ENCODE measurements around the gene SRRM1. TPM values are rescaled to one million over a fixed set of nuclear protein-coding genes. Genes with fewer than 3 reads are reported as not detected.
A peak's percentile ranks its signal among the peaks of the same experiment; 100 is the strongest.
"Not testable (repeated sequence)": the region's sequence is repeated elsewhere in the genome, so short reads cannot be mapped to it uniquely, and the experiment has no call there.

SRRM1 gene
- total RNA-seq, 1 experiment from 2014 or later: 228 TPM

DNA sequence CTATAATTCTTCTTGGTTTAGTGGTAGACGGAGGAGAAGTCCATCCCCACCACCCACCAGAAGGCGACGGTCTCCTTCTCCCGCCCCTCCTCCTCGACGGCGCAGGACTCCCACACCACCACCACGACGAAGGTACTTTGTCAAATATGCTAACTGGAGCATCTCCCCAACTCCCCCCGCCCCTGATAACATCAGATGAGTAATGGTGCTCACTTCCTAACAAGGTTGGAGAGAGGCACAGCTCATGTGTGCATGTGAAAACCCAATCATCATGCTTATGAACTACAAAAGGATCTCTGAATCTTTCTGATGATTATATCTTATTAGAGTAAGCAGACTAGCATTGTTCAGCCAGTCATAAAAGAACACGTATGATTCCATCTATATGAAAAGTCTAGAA, 23.7 kb downstream of the SRRM1 start (continued):
- TF ChIP-seq, protein P1, sequence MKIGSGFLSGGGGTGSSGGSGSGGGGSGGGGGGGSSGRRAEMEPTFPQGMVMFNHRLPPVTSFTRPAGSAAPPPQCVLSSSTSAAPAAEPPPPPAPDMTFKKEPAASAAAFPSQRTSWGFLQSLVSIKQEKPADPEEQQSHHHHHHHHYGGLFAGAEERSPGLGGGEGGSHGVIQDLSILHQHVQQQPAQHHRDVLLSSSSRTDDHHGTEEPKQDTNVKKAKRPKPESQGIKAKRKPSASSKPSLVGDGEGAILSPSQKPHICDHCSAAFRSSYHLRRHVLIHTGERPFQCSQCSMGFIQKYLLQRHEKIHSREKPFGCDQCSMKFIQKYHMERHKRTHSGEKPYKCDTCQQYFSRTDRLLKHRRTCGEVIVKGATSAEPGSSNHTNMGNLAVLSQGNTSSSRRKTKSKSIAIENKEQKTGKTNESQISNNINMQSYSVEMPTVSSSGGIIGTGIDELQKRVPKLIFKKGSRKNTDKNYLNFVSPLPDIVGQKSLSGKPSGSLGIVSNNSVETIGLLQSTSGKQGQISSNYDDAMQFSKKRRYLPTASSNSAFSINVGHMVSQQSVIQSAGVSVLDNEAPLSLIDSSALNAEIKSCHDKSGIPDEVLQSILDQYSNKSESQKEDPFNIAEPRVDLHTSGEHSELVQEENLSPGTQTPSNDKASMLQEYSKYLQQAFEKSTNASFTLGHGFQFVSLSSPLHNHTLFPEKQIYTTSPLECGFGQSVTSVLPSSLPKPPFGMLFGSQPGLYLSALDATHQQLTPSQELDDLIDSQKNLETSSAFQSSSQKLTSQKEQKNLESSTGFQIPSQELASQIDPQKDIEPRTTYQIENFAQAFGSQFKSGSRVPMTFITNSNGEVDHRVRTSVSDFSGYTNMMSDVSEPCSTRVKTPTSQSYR (CRISPR knock-in tag; IDR thresholded peaks at IDR 0.05): no peak

DNA sequence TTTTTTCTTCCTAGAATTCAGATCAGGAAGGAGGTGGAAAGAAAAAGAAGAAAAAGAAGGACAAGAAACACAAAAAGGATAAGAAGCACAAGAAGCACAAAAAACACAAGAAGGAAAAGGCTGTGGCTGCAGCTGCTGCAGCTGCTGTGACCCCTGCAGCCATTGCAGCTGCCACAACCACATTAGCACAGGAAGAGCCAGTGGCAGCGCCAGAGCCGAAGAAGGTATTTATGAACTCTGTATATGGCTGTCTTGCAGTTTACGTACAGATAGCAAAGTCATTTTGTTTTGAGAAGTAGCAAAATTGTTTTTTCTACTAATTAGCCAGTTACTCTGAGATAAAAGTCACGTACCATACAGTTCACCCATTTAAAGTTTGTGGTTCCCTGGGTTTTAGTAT, 28.3 kb downstream of the SRRM1 start:
- H3K9me3 Mint-ChIP-seq; H3K27me3 Mint-ChIP-seq (ENCODE audit: low read depth); H3K27ac Mint-ChIP-seq; CTCF ChIA-PET; POLR2A ChIA-PET; ATAC-seq; H3K4me3 Mint-ChIP-seq; DNase-seq (ENCODE audit: low spot score); H3K4me1 Mint-ChIP-seq: not testable (repeated sequence)
- H3K36me3 Mint-ChIP-seq: peaks cover 85% of the 10 kb centered on the region

DNA sequence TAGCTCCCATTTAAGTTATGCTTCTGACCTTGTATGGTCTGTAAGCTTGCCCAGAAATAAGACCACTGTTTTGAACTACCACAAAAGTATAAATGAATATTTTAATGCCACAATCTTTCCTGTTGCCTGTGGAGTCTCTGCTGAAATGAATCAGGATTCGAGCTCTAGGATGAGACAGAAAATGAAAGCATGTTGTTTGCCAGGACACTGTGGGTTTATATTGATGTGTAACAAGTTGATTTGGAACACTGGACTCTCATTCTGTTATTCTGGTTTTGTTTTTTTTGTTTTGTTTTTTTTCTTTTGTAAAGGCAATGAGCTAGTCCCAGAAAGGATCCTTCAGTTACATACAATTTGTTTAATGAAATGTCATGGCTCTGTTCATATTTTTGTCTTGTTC, 29.6 kb downstream of the SRRM1 start:
- ATAC-seq; H3K4me1 Mint-ChIP-seq; H3K27me3 Mint-ChIP-seq (ENCODE audit: low read depth); H3K9me3 Mint-ChIP-seq; DNase-seq (ENCODE audit: low spot score); POLR2A ChIA-PET; H3K4me3 Mint-ChIP-seq: not testable (repeated sequence)
- CTCF ChIA-PET: interaction anchor here (1.0 to 1.2 kb wide), 2 partner anchors 16 to 162 kb away, joined by 3 to 4 read pairs; no protein-coding TSS in a partner anchor
- Mint-ChIP-seq H3K36me3 (peaks cover 83% of the 10 kb centered on the region), H3K27ac (peak overlapping the region; percentile 55; the same call in 1 of the 2 replicates)

DNA sequence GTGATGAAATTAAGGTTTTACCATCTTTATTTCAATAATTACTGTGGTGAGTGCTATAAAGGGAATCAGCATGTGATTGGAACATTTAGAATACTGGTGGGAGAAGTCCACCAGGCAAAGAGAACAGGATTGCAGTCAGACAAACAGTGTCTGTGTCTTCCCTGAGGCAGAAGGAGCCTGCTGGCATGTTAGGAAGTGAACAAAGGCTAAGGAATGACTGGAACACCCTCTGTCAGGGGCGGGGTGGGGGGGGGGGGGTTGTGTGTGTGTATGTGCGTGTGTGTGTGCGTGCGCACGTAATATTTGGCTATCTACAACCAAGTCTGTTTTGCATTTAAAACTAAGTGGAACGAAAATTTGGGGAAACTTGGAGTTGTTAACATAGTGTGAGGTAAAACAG, 30.2 kb downstream of the SRRM1 start:
- H3K27me3 Mint-ChIP-seq (ENCODE audit: low read depth): no peaks in the 10 kb centered on the region
- ATAC-seq: no peak
- CTCF ChIA-PET: interaction anchor here (1.0 to 1.9 kb wide), 4 partner anchors 15 to 162 kb away, joined by 3 to 6 read pairs (median 4); no protein-coding TSS in a partner anchor
- H3K4me3 Mint-ChIP-seq: no peak overlapping the region
- peaks cover 3% of the 10 kb centered on the region; the same call in 1 of the 2 replicates for H3K9me3 Mint-ChIP-seq
- peaks cover 79% of the 10 kb centered on the region for H3K36me3 Mint-ChIP-seq
- POLR2A ChIA-PET: interaction anchor here (0.6 kb wide), 1 partner anchor 9 kb away, joined by 7 read pairs; no protein-coding TSS in a partner anchor
- peak overlapping the region; percentile 70; the same call in 1 of the 2 replicates for H3K27ac Mint-ChIP-seq
- DNase-seq (ENCODE audit: low spot score): no peak
- no peaks in the 10 kb centered on the region for H3K4me1 Mint-ChIP-seq
- TF ChIP-seq, protein P2, sequence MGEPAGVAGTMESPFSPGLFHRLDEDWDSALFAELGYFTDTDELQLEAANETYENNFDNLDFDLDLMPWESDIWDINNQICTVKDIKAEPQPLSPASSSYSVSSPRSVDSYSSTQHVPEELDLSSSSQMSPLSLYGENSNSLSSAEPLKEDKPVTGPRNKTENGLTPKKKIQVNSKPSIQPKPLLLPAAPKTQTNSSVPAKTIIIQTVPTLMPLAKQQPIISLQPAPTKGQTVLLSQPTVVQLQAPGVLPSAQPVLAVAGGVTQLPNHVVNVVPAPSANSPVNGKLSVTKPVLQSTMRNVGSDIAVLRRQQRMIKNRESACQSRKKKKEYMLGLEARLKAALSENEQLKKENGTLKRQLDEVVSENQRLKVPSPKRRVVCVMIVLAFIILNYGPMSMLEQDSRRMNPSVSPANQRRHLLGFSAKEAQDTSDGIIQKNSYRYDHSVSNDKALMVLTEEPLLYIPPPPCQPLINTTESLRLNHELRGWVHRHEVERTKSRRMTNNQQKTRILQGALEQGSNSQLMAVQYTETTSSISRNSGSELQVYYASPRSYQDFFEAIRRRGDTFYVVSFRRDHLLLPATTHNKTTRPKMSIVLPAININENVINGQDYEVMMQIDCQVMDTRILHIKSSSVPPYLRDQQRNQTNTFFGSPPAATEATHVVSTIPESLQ (CRISPR knock-in tag; IDR thresholded peaks at IDR 0.05): no peak
- TF ChIP-seq, protein P3, sequence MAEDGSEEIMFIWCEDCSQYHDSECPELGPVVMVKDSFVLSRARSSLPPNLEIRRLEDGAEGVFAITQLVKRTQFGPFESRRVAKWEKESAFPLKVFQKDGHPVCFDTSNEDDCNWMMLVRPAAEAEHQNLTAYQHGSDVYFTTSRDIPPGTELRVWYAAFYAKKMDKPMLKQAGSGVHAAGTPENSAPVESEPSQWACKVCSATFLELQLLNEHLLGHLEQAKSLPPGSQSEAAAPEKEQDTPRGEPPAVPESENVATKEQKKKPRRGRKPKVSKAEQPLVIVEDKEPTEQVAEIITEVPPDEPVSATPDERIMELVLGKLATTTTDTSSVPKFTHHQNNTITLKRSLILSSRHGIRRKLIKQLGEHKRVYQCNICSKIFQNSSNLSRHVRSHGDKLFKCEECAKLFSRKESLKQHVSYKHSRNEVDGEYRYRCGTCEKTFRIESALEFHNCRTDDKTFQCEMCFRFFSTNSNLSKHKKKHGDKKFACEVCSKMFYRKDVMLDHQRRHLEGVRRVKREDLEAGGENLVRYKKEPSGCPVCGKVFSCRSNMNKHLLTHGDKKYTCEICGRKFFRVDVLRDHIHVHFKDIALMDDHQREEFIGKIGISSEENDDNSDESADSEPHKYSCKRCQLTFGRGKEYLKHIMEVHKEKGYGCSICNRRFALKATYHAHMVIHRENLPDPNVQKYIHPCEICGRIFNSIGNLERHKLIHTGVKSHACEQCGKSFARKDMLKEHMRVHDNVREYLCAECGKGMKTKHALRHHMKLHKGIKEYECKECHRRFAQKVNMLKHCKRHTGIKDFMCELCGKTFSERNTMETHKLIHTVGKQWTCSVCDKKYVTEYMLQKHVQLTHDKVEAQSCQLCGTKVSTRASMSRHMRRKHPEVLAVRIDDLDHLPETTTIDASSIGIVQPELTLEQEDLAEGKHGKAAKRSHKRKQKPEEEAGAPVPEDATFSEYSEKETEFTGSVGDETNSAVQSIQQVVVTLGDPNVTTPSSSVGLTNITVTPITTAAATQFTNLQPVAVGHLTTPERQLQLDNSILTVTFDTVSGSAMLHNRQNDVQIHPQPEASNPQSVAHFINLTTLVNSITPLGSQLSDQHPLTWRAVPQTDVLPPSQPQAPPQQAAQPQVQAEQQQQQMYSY (CRISPR knock-in tag; IDR thresholded peaks at IDR 0.05): no peak
- TF ChIP-seq NFE2L1 (CRISPR knock-in tag; IDR thresholded peaks at IDR 0.05) (no peak), ZNF263 (CRISPR knock-in tag; IDR thresholded peaks at IDR 0.05; ENCODE audit: low read depth) (no peak), ZNF232 (CRISPR knock-in tag; IDR thresholded peaks at IDR 0.05) (no peak), TP53 (CRISPR knock-in tag; IDR thresholded peaks at IDR 0.05) (no peak), GTF2I (CRISPR knock-in tag; conservative IDR thresholded peaks at IDR 0.05) (no peak), OVOL2 (CRISPR knock-in tag; IDR thresholded peaks at IDR 0.05; ENCODE audit: borderline replicate concordance) (no peak), SMAD4 (CRISPR knock-in tag; IDR thresholded peaks at IDR 0.05) (no peak), IRF2 (CRISPR knock-in tag; IDR thresholded peaks at IDR 0.05; ENCODE audit: borderline replicate concordance, low read depth) (no peak)
- TF ChIP-seq, protein P4, sequence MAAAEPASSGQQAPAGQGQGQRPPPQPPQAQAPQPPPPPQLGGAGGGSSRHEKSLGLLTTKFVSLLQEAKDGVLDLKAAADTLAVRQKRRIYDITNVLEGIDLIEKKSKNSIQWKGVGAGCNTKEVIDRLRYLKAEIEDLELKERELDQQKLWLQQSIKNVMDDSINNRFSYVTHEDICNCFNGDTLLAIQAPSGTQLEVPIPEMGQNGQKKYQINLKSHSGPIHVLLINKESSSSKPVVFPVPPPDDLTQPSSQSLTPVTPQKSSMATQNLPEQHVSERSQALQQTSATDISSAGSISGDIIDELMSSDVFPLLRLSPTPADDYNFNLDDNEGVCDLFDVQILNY (CRISPR knock-in tag; IDR thresholded peaks at IDR 0.05): no peak
- TF ChIP-seq, protein P5, sequence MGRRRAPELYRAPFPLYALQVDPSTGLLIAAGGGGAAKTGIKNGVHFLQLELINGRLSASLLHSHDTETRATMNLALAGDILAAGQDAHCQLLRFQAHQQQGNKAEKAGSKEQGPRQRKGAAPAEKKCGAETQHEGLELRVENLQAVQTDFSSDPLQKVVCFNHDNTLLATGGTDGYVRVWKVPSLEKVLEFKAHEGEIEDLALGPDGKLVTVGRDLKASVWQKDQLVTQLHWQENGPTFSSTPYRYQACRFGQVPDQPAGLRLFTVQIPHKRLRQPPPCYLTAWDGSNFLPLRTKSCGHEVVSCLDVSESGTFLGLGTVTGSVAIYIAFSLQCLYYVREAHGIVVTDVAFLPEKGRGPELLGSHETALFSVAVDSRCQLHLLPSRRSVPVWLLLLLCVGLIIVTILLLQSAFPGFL (CRISPR knock-in tag; IDR thresholded peaks at IDR 0.05; ENCODE audit: borderline replicate concordance): no peak
- TF ChIP-seq, protein P6, sequence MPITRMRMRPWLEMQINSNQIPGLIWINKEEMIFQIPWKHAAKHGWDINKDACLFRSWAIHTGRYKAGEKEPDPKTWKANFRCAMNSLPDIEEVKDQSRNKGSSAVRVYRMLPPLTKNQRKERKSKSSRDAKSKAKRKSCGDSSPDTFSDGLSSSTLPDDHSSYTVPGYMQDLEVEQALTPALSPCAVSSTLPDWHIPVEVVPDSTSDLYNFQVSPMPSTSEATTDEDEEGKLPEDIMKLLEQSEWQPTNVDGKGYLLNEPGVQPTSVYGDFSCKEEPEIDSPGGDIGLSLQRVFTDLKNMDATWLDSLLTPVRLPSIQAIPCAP (CRISPR knock-in tag; IDR thresholded peaks at IDR 0.05): no peak
- TF ChIP-seq, protein P7, sequence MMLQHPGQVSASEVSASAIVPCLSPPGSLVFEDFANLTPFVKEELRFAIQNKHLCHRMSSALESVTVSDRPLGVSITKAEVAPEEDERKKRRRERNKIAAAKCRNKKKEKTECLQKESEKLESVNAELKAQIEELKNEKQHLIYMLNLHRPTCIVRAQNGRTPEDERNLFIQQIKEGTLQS (CRISPR knock-in tag; conservative IDR thresholded peaks at IDR 0.05): no peak
- TF ChIP-seq, protein P8, sequence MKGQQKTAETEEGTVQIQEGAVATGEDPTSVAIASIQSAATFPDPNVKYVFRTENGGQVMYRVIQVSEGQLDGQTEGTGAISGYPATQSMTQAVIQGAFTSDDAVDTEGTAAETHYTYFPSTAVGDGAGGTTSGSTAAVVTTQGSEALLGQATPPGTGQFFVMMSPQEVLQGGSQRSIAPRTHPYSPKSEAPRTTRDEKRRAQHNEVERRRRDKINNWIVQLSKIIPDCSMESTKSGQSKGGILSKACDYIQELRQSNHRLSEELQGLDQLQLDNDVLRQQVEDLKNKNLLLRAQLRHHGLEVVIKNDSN (CRISPR knock-in tag; IDR thresholded peaks at IDR 0.05): no peak

Data from WTC11 (cell line).